NCI-H226 (cell line): ENCODE results near the gene PHF13.

Experiments used
- DNase-seq: peaks from one replicate; pipeline ENCODE4 v3.0.0-alpha.2; 2015

PHF13 gene

DNA sequence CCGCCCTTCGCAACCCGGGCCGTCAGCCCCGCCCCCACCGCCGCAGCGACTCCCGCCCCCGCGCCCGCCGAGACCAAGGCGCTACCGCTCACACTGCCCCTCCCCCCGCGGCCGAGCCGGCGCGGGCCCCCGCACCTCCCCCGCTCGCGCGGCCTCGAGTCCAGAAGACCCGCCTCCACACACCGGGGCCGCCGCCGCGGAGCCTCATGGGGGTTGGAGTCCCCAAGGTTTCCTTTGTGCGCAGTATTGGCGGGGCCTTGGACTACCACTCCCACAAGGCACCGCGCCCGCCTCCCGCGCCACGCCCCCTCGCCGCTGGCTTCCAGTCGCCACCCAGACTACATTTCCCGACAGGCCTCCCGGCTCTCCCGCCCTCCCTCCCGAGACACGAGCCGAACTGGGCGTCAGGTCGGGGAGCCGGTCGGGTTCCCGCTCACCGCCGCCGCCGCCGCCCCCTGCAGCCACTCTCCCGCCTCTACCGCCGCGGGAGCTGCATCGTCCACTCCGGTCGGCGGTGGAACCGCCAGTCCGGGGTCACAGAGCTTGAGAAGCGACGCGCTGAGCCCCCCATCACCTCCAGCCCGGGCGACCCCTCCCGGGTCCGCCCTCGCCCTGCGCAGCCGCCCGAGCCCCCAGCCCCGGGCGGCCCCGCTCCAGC lies at the start of gene PHF13:
PHF13 (plus strand) TSS at position 371 of the 658 bp plus-strand sequence. CDS start 336 bp downstream, outside the sequence.
- peak; percentile 94 for DNase-seq

DNA sequence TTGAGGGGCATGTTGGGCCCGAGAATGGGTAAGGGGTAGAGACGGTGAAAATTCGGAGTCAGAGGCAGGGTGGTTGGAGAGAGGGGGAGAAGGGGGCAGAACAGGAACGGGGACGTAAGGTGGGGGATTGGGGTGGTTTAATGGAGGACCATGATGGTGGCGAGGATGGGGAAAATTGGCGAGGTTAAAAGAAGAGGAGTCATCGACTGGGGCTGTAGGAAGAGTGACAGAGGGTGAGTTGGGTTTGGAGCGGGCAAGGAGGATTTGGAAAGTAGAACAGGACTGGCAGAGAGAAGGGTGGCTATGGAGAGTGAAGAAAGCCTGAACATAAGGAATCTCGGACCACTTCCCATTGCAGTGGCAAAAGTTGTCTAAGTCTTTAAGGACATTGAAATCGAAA lies 44.5 kb upstream of the PHF13 start:
- no peak for DNase-seq

DNA sequence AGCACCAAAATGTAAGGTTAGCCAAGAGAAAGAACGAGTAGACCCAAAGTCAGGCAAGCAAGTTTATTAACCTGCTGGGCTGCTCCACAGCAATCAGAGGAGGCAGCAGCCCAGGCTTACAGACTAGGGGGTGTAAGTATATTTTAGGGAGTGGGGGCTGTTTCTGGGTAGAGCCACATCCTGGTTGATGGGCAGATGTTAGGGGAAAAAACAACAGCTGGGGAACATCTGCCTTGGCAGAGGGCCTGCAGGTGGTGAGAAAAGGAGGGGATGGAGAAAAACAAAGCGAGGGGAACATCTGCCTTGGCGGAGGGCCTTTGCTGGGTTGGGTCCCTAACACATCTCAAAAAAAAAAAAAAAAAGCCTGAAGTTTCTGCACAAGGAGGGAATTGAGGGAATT lies 43.4 kb upstream of the PHF13 start:
- no peak for DNase-seq

DNA sequence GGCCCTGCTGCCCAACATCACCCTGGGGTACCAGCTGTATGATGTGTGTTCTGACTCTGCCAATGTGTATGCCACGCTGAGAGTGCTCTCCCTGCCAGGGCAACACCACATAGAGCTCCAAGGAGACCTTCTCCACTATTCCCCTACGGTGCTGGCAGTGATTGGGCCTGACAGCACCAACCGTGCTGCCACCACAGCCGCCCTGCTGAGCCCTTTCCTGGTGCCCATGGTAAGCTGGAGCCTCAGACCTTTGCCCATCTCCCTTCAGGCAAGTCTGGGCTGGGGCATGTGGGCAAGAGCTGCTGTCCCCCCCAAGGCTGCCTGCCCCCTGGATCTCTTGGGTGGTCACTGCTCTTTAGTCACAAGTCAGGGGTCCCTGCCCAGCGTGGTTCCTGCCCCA lies 42.5 kb upstream of the PHF13 start:
- DNase-seq: no peak

DNA sequence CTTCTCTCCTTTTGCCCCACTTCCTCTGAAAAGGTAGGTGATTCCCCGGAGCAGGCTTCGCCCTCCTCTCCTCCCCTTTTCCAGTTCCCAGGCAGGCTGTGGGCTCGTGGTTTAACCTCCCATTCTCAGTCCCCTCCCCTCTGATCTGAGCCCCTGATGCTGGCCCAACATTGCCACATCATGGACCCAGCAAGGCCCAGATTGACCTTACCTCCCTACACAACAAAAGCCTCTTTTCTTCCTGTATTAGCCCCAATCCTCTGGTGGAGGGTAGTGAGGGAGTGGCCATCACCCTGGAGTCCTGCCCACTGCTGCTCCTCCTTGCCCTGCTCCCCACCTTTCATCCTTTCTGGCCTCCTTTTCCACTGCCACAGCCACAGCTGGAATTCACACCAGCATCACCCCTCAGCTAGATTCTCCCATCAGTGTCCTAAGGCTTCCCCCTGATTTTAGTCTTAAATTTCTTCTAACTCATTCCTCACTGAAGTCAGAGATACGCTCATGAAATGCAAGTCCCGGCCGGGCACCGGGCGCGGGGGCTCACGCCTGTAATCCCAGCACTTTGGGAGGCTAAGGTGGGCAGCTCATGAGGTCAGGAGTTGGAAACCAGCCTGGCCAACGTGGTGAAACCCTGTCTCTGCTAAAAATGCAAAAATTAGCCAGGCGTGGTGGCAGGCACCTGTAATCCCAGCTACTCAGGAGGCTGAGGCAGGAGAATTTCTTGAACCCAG lies 40.7 kb upstream of the PHF13 start:
- DNase-seq: no peak

DNA sequence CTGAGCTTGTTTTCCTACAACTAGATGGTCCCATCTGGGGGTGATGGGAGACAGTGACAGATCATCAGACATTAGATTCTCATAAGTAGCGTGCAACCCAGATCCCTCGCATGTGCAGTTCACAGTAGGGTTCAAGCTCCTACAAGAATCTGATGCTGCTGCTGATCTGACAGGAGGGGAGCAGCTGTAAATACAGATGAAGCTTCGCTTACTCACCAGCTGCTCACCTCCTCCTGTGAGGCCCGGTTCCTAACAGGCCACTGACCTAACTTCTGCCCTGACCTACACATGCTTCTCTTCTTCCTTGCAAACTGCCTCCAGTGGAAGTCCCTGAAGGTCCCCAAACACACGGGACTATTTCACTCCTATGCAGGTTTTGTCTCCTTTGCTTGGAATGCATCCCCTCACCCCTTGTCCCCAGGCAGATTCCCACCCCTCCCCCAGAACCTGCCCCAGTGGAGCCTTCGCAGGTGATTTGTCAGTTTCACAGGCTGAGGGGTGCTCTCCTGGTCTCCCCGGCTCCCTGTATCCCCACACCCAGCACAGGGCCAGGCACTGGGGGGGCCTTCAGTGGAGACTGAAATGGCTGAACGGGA lies 39.4 kb upstream of the PHF13 start:
- no peak for DNase-seq

DNA sequence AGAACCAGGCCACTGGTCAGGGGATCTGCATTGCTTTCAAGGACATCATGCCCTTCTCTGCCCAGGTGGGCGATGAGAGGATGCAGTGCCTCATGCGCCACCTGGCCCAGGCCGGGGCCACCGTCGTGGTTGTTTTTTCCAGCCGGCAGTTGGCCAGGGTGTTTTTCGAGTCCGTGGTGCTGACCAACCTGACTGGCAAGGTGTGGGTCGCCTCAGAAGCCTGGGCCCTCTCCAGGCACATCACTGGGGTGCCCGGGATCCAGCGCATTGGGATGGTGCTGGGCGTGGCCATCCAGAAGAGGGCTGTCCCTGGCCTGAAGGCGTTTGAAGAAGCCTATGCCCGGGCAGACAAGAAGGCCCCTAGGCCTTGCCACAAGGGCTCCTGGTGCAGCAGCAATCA lies 38.7 kb upstream of the PHF13 start:
- no peak for DNase-seq

DNA sequence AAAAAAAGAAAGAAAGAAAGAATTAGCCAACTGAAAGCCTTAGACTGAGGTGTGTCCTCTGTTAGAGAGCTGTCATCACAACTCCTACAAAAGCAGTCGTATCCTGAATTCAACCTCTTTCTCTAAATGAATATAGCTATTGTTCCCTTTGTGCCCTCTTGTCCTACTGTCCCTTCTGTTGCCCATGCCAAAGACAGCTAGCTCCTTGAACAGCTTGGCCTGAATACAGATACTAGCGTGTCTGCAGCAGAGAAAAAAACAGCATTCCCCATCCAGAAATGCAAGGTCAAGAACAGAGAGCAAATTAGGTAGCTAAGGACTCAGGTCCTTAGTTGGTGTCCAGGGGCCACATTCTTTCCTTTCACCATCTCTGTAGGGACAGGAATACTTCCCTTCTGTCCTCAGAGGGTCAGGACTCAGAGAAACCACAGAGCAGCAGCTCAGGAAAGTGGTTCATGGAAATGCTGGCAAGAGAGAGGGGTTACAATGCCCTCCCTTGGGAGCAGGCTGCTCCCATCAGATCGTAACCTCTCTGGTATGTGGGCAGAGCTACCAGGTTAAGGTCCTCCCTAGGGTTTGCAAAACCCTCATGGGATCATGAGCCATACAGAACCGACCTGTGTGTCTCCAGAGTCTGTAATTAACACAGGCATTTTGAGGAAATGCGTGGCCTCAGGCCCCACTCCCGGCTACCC lies 35.6 kb upstream of the PHF13 start:
- DNase-seq: peak; percentile 18

DNA sequence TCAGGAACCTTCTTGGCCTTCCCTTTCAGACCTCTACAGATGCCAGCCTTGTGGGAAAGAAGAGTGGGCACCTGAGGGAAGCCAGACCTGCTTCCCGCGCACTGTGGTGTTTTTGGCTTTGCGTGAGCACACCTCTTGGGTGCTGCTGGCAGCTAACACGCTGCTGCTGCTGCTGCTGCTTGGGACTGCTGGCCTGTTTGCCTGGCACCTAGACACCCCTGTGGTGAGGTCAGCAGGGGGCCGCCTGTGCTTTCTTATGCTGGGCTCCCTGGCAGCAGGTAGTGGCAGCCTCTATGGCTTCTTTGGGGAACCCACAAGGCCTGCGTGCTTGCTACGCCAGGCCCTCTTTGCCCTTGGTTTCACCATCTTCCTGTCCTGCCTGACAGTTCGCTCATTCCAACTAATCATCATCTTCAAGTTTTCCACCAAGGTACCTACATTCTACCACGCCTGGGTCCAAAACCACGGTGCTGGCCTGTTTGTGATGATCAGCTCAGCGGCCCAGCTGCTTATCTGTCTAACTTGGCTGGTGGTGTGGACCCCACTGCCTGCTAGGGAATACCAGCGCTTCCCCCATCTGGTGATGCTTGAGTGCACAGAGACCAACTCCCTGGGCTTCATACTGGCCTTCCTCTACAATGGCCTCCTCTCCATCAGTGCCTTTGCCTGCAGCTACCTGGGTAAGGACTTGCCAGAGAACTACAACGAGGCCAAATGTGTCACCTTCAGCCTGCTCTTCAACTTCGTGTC lies 34.7 kb upstream of the PHF13 start:
- DNase-seq: no peak

DNA sequence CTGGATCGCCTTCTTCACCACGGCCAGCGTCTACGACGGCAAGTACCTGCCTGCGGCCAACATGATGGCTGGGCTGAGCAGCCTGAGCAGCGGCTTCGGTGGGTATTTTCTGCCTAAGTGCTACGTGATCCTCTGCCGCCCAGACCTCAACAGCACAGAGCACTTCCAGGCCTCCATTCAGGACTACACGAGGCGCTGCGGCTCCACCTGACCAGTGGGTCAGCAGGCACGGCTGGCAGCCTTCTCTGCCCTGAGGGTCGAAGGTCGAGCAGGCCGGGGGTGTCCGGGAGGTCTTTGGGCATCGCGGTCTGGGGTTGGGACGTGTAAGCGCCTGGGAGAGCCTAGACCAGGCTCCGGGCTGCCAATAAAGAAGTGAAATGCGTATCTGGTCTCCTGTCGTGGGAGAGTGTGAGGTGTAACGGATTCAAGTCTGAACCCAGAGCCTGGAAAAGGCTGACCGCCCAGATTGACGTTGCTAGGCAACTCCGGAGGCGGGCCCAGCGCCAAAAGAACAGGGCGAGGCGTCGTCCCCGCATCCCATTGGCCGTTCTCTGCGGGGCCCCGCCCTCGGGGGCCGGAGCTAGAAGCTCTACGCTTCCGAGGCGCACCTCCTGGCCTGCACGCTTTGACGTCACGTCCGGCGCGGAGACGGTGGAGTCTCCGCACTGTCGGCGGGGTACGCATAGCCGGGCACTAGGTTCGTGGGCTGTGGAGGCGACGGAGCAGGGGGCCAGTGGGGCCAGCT lies 34.0 kb upstream of the PHF13 start, which contains the start of gene ZBTB48:
ZBTB48 (plus strand) TSS at position 621 of the 745 bp plus-strand sequence. CDS start 616 bp downstream, outside the sequence.
- peak; percentile 98 for DNase-seq

DNA sequence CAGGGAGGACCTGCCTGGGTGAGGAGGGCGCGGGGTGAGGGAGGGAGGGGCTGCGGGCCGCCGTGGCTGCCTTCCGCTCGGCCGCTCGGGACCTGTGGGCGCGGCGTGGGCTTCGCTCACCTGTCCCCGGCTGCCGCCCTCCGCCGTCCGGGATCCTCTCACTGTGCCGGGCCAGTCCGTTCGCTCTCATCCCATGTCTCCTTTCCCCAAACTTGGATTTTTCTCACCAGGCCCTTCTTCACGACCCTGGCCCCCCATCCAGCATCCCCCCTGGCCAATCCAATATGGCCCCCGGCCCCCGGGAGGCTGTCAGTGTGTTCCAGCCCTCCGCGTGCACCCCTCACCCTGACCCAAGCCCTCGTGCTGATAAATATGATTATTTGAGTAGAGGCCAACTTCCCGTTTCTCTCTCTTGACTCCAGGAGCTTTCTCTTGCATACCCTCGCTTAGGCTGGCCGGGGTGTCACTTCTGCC lies 33.4 kb upstream of the PHF13 start:
- no peak for DNase-seq

DNA sequence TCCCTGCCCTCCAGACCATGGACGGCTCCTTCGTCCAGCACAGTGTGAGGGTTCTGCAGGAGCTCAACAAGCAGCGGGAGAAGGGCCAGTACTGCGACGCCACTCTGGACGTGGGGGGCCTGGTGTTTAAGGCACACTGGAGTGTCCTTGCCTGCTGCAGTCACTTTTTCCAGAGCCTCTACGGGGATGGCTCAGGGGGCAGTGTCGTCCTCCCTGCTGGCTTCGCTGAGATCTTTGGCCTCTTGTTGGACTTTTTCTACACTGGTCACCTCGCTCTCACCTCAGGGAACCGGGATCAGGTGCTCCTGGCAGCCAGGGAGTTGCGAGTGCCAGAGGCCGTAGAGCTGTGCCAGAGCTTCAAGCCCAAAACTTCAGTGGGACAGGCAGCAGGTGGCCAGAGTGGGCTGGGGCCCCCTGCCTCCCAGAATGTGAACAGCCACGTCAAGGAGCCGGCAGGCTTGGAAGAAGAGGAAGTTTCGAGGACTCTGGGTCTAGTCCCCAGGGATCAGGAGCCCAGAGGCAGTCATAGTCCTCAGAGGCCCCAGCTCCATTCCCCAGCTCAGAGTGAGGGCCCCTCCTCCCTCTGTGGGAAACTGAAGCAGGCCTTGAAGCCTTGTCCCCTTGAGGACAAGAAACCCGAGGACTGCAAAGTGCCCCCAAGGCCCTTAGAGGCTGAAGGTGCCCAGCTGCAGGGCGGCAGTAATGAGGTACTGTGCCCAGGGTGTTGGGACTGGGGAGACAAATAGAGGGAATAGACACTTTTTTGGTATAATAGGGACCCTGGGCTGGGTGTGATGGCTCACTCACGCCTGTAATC lies 32.7 kb upstream of the PHF13 start:
- no peak for DNase-seq

DNA sequence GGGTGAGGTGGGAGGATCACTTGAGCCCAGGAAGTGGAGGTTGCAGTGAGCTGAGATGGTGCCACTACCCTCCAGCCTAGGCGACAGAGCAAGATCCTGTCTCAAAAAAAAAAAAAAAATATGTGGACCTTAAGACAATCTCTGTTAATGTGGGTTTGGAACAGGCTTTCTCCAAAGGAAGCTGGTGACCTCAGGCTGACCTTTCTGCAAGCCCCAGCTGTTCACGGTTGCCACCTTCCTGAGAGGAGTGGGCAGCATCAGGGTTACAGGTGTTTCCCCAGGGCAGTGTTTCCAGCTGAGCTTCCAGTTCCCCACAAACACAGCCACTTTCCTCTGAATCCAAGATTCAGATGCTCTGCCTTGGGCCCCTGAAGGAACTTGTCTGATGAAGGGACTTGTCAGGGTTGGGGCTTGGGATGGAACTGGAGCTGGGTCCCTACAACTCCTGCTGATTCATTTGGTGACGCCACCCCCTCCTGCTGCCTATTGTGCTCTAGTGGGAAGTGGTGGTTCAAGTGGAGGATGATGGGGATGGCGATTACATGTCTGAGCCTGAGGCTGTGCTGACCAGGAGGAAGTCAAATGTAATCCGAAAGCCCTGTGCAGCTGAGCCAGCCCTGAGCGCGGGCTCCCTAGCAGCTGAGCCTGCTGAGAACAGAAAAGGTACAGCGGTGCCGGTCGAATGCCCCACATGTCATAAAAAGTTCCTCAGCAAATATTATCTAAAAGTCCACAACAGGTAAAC lies 31.8 kb upstream of the PHF13 start:
- no peak for DNase-seq

DNA sequence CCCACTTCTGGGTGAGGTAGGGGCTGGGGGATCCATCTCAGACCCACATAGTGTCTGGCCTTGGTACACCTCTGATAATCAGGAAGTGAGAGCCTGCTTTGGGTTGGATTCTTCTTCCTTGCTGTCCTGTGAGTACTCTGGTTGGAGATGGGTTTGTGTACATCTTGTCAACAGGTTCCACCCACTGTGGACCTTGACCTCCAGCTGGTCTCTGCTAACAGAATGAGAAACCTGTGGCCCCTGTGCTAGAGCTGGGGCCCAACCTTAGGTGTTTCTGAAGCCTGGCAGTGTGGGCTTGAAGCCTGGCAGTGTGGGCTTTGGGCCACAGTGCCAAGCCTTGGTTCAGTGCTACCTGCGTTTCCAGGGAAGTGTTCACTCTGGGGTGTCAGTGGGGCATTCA lies 31.2 kb upstream of the PHF13 start:
- DNase-seq: no peak

DNA sequence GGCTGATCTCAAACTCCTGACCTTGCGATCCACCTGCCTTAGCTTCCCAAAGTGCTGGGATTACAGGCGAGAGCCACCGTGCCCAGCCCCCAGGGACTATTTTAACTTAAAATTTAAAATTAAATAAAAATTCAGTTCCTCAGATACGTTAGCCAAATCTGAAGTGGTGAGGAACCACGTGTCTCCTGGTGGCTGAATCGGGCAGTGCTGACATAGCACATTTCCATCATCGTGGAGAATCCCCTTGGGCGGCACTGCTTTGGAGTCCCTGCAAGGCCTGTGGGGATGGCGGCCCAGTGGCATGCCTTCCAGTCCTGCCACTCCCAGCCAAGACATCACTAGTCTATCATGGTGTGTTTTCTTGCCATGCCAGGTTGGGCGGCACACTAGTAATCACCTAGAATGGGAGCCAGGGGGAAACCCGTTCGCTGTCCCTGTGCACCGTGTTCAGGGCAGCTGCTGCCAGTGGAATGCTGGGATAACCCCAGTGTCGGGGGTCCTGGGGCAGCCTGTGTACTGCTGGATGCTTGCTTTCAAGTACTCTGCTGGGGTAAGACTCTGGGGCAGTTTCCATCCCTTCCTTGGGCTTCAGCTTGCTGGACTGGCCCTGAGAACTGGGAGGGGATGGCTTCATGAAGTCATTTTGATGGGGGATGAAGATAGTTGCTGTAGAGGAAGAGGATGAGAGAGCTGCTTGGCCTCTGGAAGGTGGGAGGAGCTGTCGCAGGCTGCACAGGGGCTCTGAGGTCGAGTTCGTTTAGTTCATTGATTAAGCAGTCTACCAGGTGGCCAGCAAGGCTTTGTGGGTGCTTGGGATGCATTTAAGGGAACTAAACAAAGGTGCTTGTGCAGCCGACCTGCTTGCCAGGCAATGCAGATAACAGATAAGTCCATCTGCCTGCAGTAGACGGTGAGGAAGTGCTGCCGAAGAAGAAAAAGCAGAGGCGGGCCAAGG lies 29.1 kb upstream of the PHF13 start:
- no peak for DNase-seq

DNA sequence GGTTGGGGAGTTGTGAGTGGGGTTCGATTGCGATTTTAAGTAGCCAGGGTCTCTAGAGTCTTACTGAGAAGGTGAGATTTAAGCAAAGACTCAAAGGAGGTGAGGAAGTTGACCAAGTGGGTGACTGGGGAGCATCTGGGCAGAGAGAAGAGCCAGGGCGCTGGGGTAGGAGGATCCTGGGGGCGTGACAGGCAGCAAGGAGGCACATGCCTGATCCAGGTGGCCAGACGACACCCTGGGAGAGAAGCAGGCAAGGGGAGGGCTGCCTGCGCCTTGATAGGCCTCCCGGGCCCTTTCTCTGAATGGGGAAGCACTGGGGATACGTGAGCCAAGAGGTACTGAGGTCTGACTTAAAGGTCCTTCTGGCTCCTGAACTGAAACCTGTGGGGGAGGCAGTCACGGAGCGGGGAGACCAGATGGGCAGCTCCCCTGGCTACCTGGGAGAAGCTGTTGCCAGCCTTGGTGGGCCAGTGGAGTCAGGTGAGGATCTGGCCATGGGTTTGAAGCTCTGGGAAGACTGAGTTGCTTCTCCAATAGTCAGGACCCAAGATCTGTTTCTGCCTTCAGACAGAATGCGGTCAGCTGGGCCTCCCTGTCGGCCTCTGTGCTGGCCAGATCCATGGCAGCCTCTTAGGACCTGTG lies 28.3 kb upstream of the PHF13 start:
- DNase-seq: no peak

DNA sequence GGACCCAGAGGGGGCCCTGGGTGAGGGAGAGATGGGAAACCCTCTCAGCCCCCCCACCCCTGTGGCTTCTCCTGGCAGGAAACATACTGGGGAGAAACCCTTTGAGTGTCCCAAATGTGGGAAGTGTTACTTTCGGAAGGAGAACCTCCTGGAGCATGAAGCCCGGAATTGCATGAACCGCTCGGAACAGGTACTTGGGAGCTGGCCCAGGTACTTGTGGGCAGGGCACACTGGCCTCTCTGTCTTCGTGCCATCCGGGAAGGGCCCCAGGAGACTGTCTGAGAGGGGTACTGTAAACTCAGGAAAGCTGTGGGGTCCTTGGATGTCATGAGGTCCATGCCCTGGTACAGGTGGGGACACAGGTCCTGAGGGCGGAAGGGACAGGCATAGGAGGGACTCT lies 27.7 kb upstream of the PHF13 start:
- no peak for DNase-seq

DNA sequence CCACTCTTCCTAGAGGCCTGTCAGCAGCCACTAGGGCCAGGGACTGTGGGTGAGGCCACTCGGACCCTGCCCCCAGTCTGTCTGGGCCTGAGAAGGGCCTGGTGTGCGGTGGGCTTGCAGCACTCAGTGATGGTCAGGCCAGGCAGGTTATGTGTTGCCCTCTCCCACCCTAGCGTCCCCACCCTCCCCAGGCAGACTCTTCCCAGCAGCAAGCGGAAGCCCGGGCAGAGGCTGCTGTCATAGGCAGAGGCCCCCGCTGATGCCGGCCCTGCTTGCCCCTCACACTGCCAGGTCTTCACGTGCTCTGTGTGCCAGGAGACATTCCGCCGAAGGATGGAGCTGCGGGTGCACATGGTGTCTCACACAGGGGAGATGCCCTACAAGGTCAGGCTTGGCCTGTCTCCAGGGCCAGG lies 27.1 kb upstream of the PHF13 start:
- DNase-seq: no peak
